Lower leg skin (tissue), 4 donors: ENCODE measurements around the gene ANKHD1. TPM values are rescaled to one million over a fixed set of nuclear protein-coding genes. Genes with fewer than 3 reads are reported as not detected.
A peak's percentile ranks its signal among the peaks of the same experiment; 100 is the strongest.

Experiments used
- DNase-seq, 2 donors: peaks; one replicate each; pipeline ENCODE4 v3.0.0-alpha.2; 2019; ENCODE audit warnings: low spot score in 2 of 2
- H3K4me3 ChIP-seq: fragments of 200-600 bp; sonication (generic); 2 replicates; pipeline ENCODE4 v1.5.1; 2017; ENCODE audit warnings: mild to moderate bottlenecking, low read depth; ENCODE audit not compliant: poor library complexity, severe bottlenecking
- POLR2A ChIP-seq, 2 donors: fragments of 450-650 bp; IDR thresholded peaks; one replicate each; pipeline ENCODE4 v1.6.1; 2016 to 2017; ENCODE audit warnings: antibody characterized with exemption in 2 of 2, mild to moderate bottlenecking in 1 of 2, moderate library complexity in 1 of 2
- WGBS, 2 donors: methylation state at CpG; one replicate each; pipeline ENCODE4 v1.1.5; 2018; 5-methylcytosine and 5-hydroxymethylcytosine counted together
- intact Hi-C: fragments of 100-400 bp; cut with DNase I; formaldehyde crosslinking; loops from one replicate; pipeline ENCODE4 v1.15.0; 2023; ENCODE audit warnings: low total_unique reads
- total RNA-seq, 4 donors: library from RNA; depleted of rRNA; stranded (reverse); fragments of >200 nt; gene quantifications; one replicate each; pipeline ENCODE4 v1.1.0, GENCODE V29; 2016
- TF ChIP-seq, protein P1 (sequence below), 3 donors: fragments of 450-650 bp; IDR thresholded peaks; one replicate each; pipeline ENCODE4 v1.5.1; 2016; ENCODE audit warnings: antibody characterized with exemption in 3 of 3, mild to moderate bottlenecking in 3 of 3, moderate library complexity in 2 of 3

ANKHD1 gene
- total RNA-seq, 4 donors from 2014 or later, result 73.6 to 165 (median 101) TPM

DNA sequence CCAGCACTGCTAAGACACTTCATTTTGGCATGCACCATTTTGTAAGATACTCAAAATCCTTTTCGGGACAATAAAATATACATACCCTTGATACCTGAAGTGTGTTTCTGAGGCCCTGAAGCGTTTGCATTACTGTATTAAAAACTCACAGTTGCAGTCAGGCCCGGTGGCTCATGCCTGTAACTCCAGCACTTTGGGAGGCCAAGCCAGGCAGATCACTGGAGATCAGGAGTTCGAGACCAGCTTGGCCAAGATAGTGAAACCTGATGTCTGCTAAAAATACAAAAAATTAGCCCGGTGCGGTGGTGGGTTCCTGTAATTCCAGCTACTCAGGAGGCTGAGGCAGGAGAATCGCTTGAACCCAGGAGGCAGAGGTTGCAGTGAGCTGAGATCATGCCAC, 143.4 kb downstream of the ANKHD1 start:
- no peak for DNase-seq
- no peak for TF ChIP-seq POLR2A (IDR thresholded peaks at IDR 0.05)
- TF ChIP-seq, protein P1, sequence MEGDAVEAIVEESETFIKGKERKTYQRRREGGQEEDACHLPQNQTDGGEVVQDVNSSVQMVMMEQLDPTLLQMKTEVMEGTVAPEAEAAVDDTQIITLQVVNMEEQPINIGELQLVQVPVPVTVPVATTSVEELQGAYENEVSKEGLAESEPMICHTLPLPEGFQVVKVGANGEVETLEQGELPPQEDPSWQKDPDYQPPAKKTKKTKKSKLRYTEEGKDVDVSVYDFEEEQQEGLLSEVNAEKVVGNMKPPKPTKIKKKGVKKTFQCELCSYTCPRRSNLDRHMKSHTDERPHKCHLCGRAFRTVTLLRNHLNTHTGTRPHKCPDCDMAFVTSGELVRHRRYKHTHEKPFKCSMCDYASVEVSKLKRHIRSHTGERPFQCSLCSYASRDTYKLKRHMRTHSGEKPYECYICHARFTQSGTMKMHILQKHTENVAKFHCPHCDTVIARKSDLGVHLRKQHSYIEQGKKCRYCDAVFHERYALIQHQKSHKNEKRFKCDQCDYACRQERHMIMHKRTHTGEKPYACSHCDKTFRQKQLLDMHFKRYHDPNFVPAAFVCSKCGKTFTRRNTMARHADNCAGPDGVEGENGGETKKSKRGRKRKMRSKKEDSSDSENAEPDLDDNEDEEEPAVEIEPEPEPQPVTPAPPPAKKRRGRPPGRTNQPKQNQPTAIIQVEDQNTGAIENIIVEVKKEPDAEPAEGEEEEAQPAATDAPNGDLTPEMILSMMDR (IDR thresholded peaks at IDR 0.05), result no peak
- 94 to 96% methylated on average over 7 of the region's 7 CpGs for WGBS, 2 donors
- no peak overlapping the region for H3K4me3 ChIP-seq
- intact Hi-C loops, result loop anchor here (10.0 kb wide), 1 partner anchor 160 kb away; no protein-coding TSS in a partner anchor

- no peak overlapping the region for H3K4me3 ChIP-seq
- TF ChIP-seq POLR2A (IDR thresholded peaks at IDR 0.05), result no peak
- TF ChIP-seq, protein P1 (IDR thresholded peaks at IDR 0.05), result no peak
- DNase-seq, result no peak
- intact Hi-C loops, result loop anchor here (10.0 kb wide), 1 partner anchor 161 kb away; no protein-coding TSS in a partner anchor
- 96 to 98% methylated on average over 10 of the region's 10 CpGs for WGBS, 2 donors
Measured at GRCh38 chr5:140545606-140546005, 144.0 kb downstream of the ANKHD1 start.

DNA sequence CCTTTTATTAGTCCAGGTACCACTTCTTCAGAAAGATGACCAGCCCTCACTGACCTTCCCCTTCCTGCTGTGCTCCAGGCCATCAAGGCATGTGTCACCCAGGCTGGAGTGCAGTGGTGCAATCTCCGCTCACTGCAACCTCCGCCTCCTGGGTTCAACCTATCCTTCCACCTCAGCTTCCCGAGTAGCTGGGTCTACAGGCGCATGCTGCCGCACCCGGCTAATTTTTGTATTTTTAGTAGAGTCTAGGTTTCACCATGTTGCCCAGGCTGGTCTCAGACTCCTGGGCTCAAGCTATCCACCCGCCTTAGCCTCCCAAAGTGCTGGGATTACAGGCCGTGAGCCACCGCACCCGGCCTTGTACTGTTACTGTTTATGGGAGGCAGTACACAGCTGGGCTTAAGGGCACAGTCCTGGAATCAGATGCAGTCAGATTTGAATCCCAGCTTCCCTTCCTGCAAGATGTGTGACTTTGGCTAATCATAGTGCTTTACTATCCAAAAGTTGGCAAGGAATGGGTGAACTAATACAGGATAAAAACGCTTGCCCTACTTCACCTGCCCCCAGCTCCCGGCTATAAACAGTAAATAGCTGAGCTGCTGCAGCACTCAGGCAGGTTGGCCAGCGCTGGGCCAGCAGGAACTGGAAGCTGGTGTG, 145.3 kb downstream of the ANKHD1 start:
- 38 to 41% methylated on average over 13 of the region's 13 CpGs for WGBS, 2 donors
- intact Hi-C loops, result loop anchor here (10.0 kb wide), 1 partner anchor 162 kb away; no protein-coding TSS in a partner anchor
- H3K4me3 ChIP-seq, result no peak overlapping the region
- DNase-seq, result peak in 1 of 2 donors; percentile 85
- TF ChIP-seq, protein P1 (IDR thresholded peaks at IDR 0.05), result no peak
- TF ChIP-seq POLR2A (IDR thresholded peaks at IDR 0.05), result no peak

GRCh38 chr5:140547508-140548299, 146.1 kb downstream of the ANKHD1 start, which contains the start of gene EIF4EBP3:
Gene EIF4EBP3 (plus strand): TSS chr5:140547662. CDS start chr5:140547738, 76 bp downstream.
- peak; percentile 97 to 99 for DNase-seq
- TF ChIP-seq POLR2A (IDR thresholded peaks at IDR 0.05), result peak in 1 of 2 donors; percentile 47
- TF ChIP-seq, protein P1 (IDR thresholded peaks at IDR 0.05), result peak in 1 of 3 donors; percentile 94
- WGBS, 2 donors, result 2% methylated on average over 18 to 51 of the region's 52 CpGs
- H3K4me3 ChIP-seq, result peak within 1 kb of the TSS; percentile 47
- intact Hi-C loops, result loop anchor here (10.0 kb wide), 1 partner anchor 163 kb away; no protein-coding TSS in a partner anchor

- 8 to 12% methylated on average over 5 of the region's 5 CpGs for WGBS, 2 donors
- intact Hi-C loops, result loop anchor here (10.0 kb wide), 1 partner anchor 163 kb away; no protein-coding TSS in a partner anchor
- no peak for TF ChIP-seq POLR2A (IDR thresholded peaks at IDR 0.05)
- TF ChIP-seq, protein P1 (IDR thresholded peaks at IDR 0.05), result no peak
Measured at GRCh38 chr5:140548300-140548688, 146.7 kb downstream of the ANKHD1 start.

More at GRCh38 chr5:140548300-140548688, 146.7 kb downstream of the ANKHD1 start:
- peak overlapping the region; percentile 47 for H3K4me3 ChIP-seq
- DNase-seq, result no peak
